HG02981 (cell line): ENCODE results near the gene CCDC57.
"Not testable (repeated sequence)": the region's sequence is repeated elsewhere in the genome, so short reads cannot be mapped to it uniquely, and the experiment has no call there.

ENCODE experiments used
- ATAC-seq: cut with Tn5 transposase; IDR thresholded peaks from one replicate; pipeline ENCODE4 v1.9.1; 2021; ENCODE audit warnings: mild to moderate bottlenecking, moderate library complexity; ENCODE audit not compliant: unreplicated experiment

Gene CCDC57

GRCh38 chr17:82157046-82158035, 55.3 kb downstream of the CCDC57 start:
- no peak for ATAC-seq

- no peak for ATAC-seq
Measured at GRCh38 chr17:82156284-82156925, 56.2 kb downstream of the CCDC57 start.

- ATAC-seq = no peak
Measured at GRCh38 chr17:82155606-82156005, 57.0 kb downstream of the CCDC57 start.

- ATAC-seq = no peak
Measured at GRCh38 chr17:82154881-82155331, 57.7 kb downstream of the CCDC57 start.

- peak; percentile 47 for ATAC-seq
Measured at GRCh38 chr17:82153745-82154375, 58.8 kb downstream of the CCDC57 start.

- ATAC-seq = no peak
Measured at GRCh38 chr17:82153295-82153691, 59.3 kb downstream of the CCDC57 start.

GRCh38 chr17:82152556-82153294, 59.9 kb downstream of the CCDC57 start:
- no peak for ATAC-seq

GRCh38 chr17:82152114-82152513, 60.5 kb downstream of the CCDC57 start:
- no peak for ATAC-seq

GRCh38 chr17:82151106-82151957, 61.3 kb downstream of the CCDC57 start:
- ATAC-seq = no peak

- no peak for ATAC-seq
Measured at GRCh38 chr17:82149401-82150099, 63.1 kb downstream of the CCDC57 start.

GRCh38 chr17:82148997-82149396, 63.6 kb downstream of the CCDC57 start:
- no peak for ATAC-seq

GRCh38 chr17:82148011-82148410, 64.6 kb downstream of the CCDC57 start:
- no peak for ATAC-seq

GRCh38 chr17:82146663-82147654, 65.7 kb downstream of the CCDC57 start:
- ATAC-seq = no peak

GRCh38 chr17:82145550-82146155, 67.0 kb downstream of the CCDC57 start:
- ATAC-seq = no peak

- no peak for ATAC-seq
Measured at GRCh38 chr17:82143333-82143732, 69.3 kb downstream of the CCDC57 start.

GRCh38 chr17:82139961-82140360, 72.7 kb downstream of the CCDC57 start:
- not testable (repeated sequence) for ATAC-seq

GRCh38 chr17:82138511-82138992, 74.1 kb downstream of the CCDC57 start:
- ATAC-seq = no peak
